ENCODE data around the gene APOM.

Gene APOM

GRCh38 chr6:31620586-31621319 is 34.9 kb upstream of the APOM start, which contains the start of gene PRRC2A:
Gene PRRC2A, plus strand, starts transcription at chr6:31620715. Its CDS starts 2,075 bp downstream, at chr6:31622790.
- Histone ChIP-seq H3K4me1 (ENCODE audit: control insufficient read depth, insufficient read depth, low read length) (peaks cover 10% of the 10 kb centered on the region), H3K9me3 (ENCODE audit: control insufficient read depth, insufficient read depth, low read depth, low read length) (no peaks in the 10 kb centered on the region), H3K36me3 (ENCODE audit: control insufficient read depth, insufficient read depth, low read length) (peaks cover 47% of the 10 kb centered on the region), H3K4me3 (ENCODE audit: low read depth, low read length) (peak within 1 kb of the TSS; percentile 78), H3K27ac (ENCODE audit: low read depth, low read length) (peak within 1 kb of the TSS; percentile 99), H3K27me3 (ENCODE audit: control insufficient read depth, insufficient read depth, low read length) (no peaks in the 10 kb centered on the region), H3K9ac (ENCODE audit: low read length) (peak within 1 kb of the TSS; percentile 98)

GRCh38 chr6:31621320-31621939 is 34.3 kb upstream of the APOM start:
- Histone ChIP-seq H3K27me3 (ENCODE audit: control insufficient read depth, insufficient read depth, low read length) (no peaks in the 10 kb centered on the region), H3K36me3 (ENCODE audit: control insufficient read depth, insufficient read depth, low read length) (peaks cover 53% of the 10 kb centered on the region), H3K27ac (ENCODE audit: low read depth, low read length) (peak overlapping the region; percentile 99), H3K9ac (ENCODE audit: low read length) (peak overlapping the region; percentile 98), H3K4me3 (ENCODE audit: low read depth, low read length) (peak overlapping the region; percentile 74), H3K4me1 (ENCODE audit: control insufficient read depth, insufficient read depth, low read length) (peaks cover 6% of the 10 kb centered on the region), H3K9me3 (ENCODE audit: control insufficient read depth, insufficient read depth, low read depth, low read length) (no peaks in the 10 kb centered on the region)

- Histone ChIP-seq H3K4me3 (ENCODE audit: low read depth, low read length) (peak overlapping the region; percentile 74), H3K36me3 (ENCODE audit: control insufficient read depth, insufficient read depth, low read length) (peaks cover 59% of the 10 kb centered on the region), H3K9me3 (ENCODE audit: control insufficient read depth, insufficient read depth, low read depth, low read length) (no peaks in the 10 kb centered on the region), H3K27ac (ENCODE audit: low read depth, low read length) (peak overlapping the region; percentile 99), H3K9ac (ENCODE audit: low read length) (peak overlapping the region; percentile 98), H3K4me1 (ENCODE audit: control insufficient read depth, insufficient read depth, low read length) (peaks cover 6% of the 10 kb centered on the region), H3K27me3 (ENCODE audit: control insufficient read depth, insufficient read depth, low read length) (no peaks in the 10 kb centered on the region)
These were observed 33.7 kb upstream of the APOM start for GRCh38 chr6:31621991-31622390.

- H3K36me3 ChIP-seq (ENCODE audit: control insufficient read depth, insufficient read depth, low read length), result peaks cover 66% of the 10 kb centered on the region
- no peaks in the 10 kb centered on the region for H3K27me3 ChIP-seq (ENCODE audit: control insufficient read depth, insufficient read depth, low read length)
- no peak overlapping the region for H3K27ac ChIP-seq (ENCODE audit: low read depth, low read length)
- peak overlapping the region; percentile 74 for H3K4me3 ChIP-seq (ENCODE audit: low read depth, low read length)
- no peaks in the 10 kb centered on the region for H3K9me3 ChIP-seq (ENCODE audit: control insufficient read depth, insufficient read depth, low read depth, low read length)
- H3K4me1 ChIP-seq (ENCODE audit: control insufficient read depth, insufficient read depth, low read length), result peaks cover 6% of the 10 kb centered on the region
- no peak overlapping the region for H3K9ac ChIP-seq (ENCODE audit: low read length)
These were observed 33.0 kb upstream of the APOM start for GRCh38 chr6:31622684-31623091.

- Histone ChIP-seq H3K9ac (ENCODE audit: low read length) (no peak overlapping the region), H3K36me3 (ENCODE audit: control insufficient read depth, insufficient read depth, low read length) (peaks cover 80% of the 10 kb centered on the region), H3K4me3 (ENCODE audit: low read depth, low read length) (no peak overlapping the region), H3K27me3 (ENCODE audit: control insufficient read depth, insufficient read depth, low read length) (no peaks in the 10 kb centered on the region), H3K4me1 (ENCODE audit: control insufficient read depth, insufficient read depth, low read length) (peaks cover 6% of the 10 kb centered on the region), H3K27ac (ENCODE audit: low read depth, low read length) (no peak overlapping the region), H3K9me3 (ENCODE audit: control insufficient read depth, insufficient read depth, low read depth, low read length) (no peaks in the 10 kb centered on the region)
These were observed 31.6 kb upstream of the APOM start for GRCh38 chr6:31624070-31624469.

GRCh38 chr6:31626952-31627351 is 28.7 kb upstream of the APOM start:
- Histone ChIP-seq H3K36me3 (ENCODE audit: control insufficient read depth, insufficient read depth, low read length) (peaks cover 100% of the 10 kb centered on the region), H3K27ac (ENCODE audit: low read depth, low read length) (no peak overlapping the region), H3K4me1 (ENCODE audit: control insufficient read depth, insufficient read depth, low read length) (peaks cover 6% of the 10 kb centered on the region), H3K27me3 (ENCODE audit: control insufficient read depth, insufficient read depth, low read length) (no peaks in the 10 kb centered on the region), H3K9ac (ENCODE audit: low read length) (no peak overlapping the region), H3K4me3 (ENCODE audit: low read depth, low read length) (no peak overlapping the region), H3K9me3 (ENCODE audit: control insufficient read depth, insufficient read depth, low read depth, low read length) (no peaks in the 10 kb centered on the region)

GRCh38 chr6:31627690-31628287 is 27.9 kb upstream of the APOM start:
- H3K4me1 ChIP-seq (ENCODE audit: control insufficient read depth, insufficient read depth, low read length), result no peaks in the 10 kb centered on the region
- H3K4me3 ChIP-seq (ENCODE audit: low read depth, low read length), result no peak overlapping the region
- H3K27ac ChIP-seq (ENCODE audit: low read depth, low read length), result no peak overlapping the region
- peaks cover 100% of the 10 kb centered on the region for H3K36me3 ChIP-seq (ENCODE audit: control insufficient read depth, insufficient read depth, low read length)
- H3K9ac ChIP-seq (ENCODE audit: low read length), result no peak overlapping the region
- no peaks in the 10 kb centered on the region for H3K27me3 ChIP-seq (ENCODE audit: control insufficient read depth, insufficient read depth, low read length)
- H3K9me3 ChIP-seq (ENCODE audit: control insufficient read depth, insufficient read depth, low read depth, low read length), result no peaks in the 10 kb centered on the region

- H3K9ac ChIP-seq (ENCODE audit: low read length), result no peak overlapping the region
- no peak overlapping the region for H3K27ac ChIP-seq (ENCODE audit: low read depth, low read length)
- no peaks in the 10 kb centered on the region for H3K4me1 ChIP-seq (ENCODE audit: control insufficient read depth, insufficient read depth, low read length)
- no peak overlapping the region for H3K4me3 ChIP-seq (ENCODE audit: low read depth, low read length)
- H3K27me3 ChIP-seq (ENCODE audit: control insufficient read depth, insufficient read depth, low read length), result no peaks in the 10 kb centered on the region
- peaks cover 100% of the 10 kb centered on the region for H3K36me3 ChIP-seq (ENCODE audit: control insufficient read depth, insufficient read depth, low read length)
- H3K9me3 ChIP-seq (ENCODE audit: control insufficient read depth, insufficient read depth, low read depth, low read length), result no peaks in the 10 kb centered on the region
These were observed 26.7 kb upstream of the APOM start for GRCh38 chr6:31629014-31629413.

- Histone ChIP-seq H3K4me1 (ENCODE audit: control insufficient read depth, insufficient read depth, low read length) (no peaks in the 10 kb centered on the region), H3K4me3 (ENCODE audit: low read depth, low read length) (no peak overlapping the region), H3K27me3 (ENCODE audit: control insufficient read depth, insufficient read depth, low read length) (no peaks in the 10 kb centered on the region), H3K9ac (ENCODE audit: low read length) (no peak overlapping the region), H3K36me3 (ENCODE audit: control insufficient read depth, insufficient read depth, low read length) (peaks cover 100% of the 10 kb centered on the region), H3K27ac (ENCODE audit: low read depth, low read length) (no peak overlapping the region), H3K9me3 (ENCODE audit: control insufficient read depth, insufficient read depth, low read depth, low read length) (no peaks in the 10 kb centered on the region)
These were observed 25.3 kb upstream of the APOM start for GRCh38 chr6:31630177-31630934.

- Histone ChIP-seq H3K9ac (ENCODE audit: low read length) (no peak overlapping the region), H3K4me3 (ENCODE audit: low read depth, low read length) (no peak overlapping the region), H3K9me3 (ENCODE audit: control insufficient read depth, insufficient read depth, low read depth, low read length) (no peaks in the 10 kb centered on the region), H3K27ac (ENCODE audit: low read depth, low read length) (no peak overlapping the region), H3K36me3 (ENCODE audit: control insufficient read depth, insufficient read depth, low read length) (peaks cover 100% of the 10 kb centered on the region), H3K4me1 (ENCODE audit: control insufficient read depth, insufficient read depth, low read length) (no peaks in the 10 kb centered on the region), H3K27me3 (ENCODE audit: control insufficient read depth, insufficient read depth, low read length) (no peaks in the 10 kb centered on the region)
These were observed 24.5 kb upstream of the APOM start for GRCh38 chr6:31631209-31631608.

Measured in HUES6 (cell line).